Measurements from ENCODE around the gene TGFB2. TPM values are rescaled to one million over a fixed set of nuclear protein-coding genes. Genes with fewer than 3 reads are reported as not detected.

TGFB2 gene
- total RNA-seq, 1 experiment from 2014 or later: 18.7 TPM

GRCh38 chr1:218421531-218421930, 76.4 kb downstream of the TGFB2 start:
- peak; percentile 50 for DNase-seq (ENCODE audit: low read depth)

GRCh38 chr1:218424502-218424901, 79.4 kb downstream of the TGFB2 start:
- DNase-seq (ENCODE audit: low read depth): no peak

GRCh38 chr1:218425647-218426342, 80.7 kb downstream of the TGFB2 start:
- DNase-seq (ENCODE audit: low read depth): peak; percentile 78

GRCh38 chr1:218426343-218426657, 81.2 kb downstream of the TGFB2 start:
- DNase-seq (ENCODE audit: low read depth): peak; percentile 70

GRCh38 chr1:218429301-218429700, 84.2 kb downstream of the TGFB2 start:
- no peak for DNase-seq (ENCODE audit: low read depth)

- no peak for DNase-seq (ENCODE audit: low read depth)
Observed at GRCh38 chr1:218430346-218430745, 85.2 kb downstream of the TGFB2 start.

- peak; percentile 28 for DNase-seq (ENCODE audit: low read depth)
Observed at GRCh38 chr1:218430822-218431221, 85.7 kb downstream of the TGFB2 start.

GRCh38 chr1:218431476-218431875, 86.3 kb downstream of the TGFB2 start:
- DNase-seq (ENCODE audit: low read depth): no peak

- peak; percentile 33 for DNase-seq (ENCODE audit: low read depth)
Observed at GRCh38 chr1:218433744-218434143, 88.6 kb downstream of the TGFB2 start.

GRCh38 chr1:218435528-218435927, 90.4 kb downstream of the TGFB2 start:
- no peak for DNase-seq (ENCODE audit: low read depth)

GRCh38 chr1:218436346-218436745, 91.2 kb downstream of the TGFB2 start:
- DNase-seq (ENCODE audit: low read depth): no peak

- DNase-seq (ENCODE audit: low read depth): no peak
Observed at GRCh38 chr1:218436997-218437396, 91.9 kb downstream of the TGFB2 start.

- DNase-seq (ENCODE audit: low read depth): peak; percentile 73
Observed at GRCh38 chr1:218439541-218440295, 94.6 kb downstream of the TGFB2 start.

GRCh38 chr1:218443255-218443654, 98.1 kb downstream of the TGFB2 start:
- no peak for DNase-seq (ENCODE audit: low read depth)

- DNase-seq (ENCODE audit: low read depth): no peak
Observed at GRCh38 chr1:218444173-218444572, 99.0 kb downstream of the TGFB2 start.

- DNase-seq (ENCODE audit: low read depth): no peak
Observed at GRCh38 chr1:218444588-218444987, 99.5 kb downstream of the TGFB2 start.

GRCh38 chr1:218447010-218447689, 102.0 kb downstream of the TGFB2 start:
- no peak for DNase-seq (ENCODE audit: low read depth)

- DNase-seq (ENCODE audit: low read depth): peak; percentile 37
Observed at GRCh38 chr1:218451415-218451814, 106.3 kb downstream of the TGFB2 start.

- no peak for DNase-seq (ENCODE audit: low read depth)
Observed at GRCh38 chr1:218454700-218455282, 109.7 kb downstream of the TGFB2 start.

- no peak for DNase-seq (ENCODE audit: low read depth)
Observed at GRCh38 chr1:218456444-218456843, 111.3 kb downstream of the TGFB2 start.

GRCh38 chr1:218459450-218459849, 114.3 kb downstream of the TGFB2 start:
- DNase-seq (ENCODE audit: low read depth): no peak

Data from RPMI7951 (cell line).